T follicular helper cell (primary cell): ENCODE results near the gene UBL3.

Experiments
- DNase-seq: peaks from one replicate; pipeline ENCODE4 v3.0.0-alpha.2; 2020; ENCODE audit warnings: low read depth

UBL3 gene

DNA sequence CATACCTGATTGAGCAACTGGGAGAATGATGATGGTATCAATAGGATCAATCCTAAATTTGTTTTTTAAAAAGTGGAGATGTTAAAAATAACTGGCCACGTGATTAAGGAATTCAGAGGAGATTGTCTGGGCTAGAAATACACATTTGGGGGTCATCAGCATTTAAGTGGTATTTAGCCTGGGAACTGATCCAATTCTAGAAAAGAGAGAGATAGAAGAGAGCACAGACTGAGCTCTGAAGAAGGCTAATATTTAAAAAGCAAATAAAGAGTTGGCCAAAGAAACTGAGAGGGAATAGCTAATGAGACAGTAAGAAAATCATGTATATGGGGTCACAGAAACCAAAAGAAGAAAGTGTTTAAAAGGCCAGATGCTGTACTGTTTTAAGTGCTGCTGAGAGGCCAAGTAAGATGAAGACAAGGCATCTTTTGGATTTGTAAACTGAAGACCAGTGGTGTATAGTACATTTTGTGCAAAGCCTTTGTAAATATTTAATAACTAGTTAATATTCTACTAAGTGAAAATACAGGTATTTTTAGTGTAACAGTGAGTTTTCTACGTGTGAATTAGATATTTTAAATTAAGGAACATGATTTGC is 40.2 kb downstream of the UBL3 start:
- DNase-seq: no peak

DNA sequence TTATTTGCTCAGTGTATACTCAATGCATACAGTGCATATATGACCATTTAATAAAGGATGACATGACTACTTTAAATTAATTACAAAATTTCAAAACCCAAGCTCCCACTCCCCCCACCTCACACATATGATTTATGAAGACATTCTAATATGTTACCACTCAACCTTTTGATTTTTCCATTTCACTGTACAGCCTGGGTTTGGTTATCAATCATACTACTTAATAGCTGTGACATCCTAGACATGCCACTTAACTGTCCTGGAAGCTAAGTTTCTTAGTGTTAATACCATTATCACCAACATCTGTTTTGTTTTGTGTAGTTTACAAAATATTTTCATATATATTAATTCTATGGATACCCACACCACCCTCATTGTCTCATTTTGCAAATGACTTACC is 42.2 kb downstream of the UBL3 start:
- DNase-seq: no peak

DNA sequence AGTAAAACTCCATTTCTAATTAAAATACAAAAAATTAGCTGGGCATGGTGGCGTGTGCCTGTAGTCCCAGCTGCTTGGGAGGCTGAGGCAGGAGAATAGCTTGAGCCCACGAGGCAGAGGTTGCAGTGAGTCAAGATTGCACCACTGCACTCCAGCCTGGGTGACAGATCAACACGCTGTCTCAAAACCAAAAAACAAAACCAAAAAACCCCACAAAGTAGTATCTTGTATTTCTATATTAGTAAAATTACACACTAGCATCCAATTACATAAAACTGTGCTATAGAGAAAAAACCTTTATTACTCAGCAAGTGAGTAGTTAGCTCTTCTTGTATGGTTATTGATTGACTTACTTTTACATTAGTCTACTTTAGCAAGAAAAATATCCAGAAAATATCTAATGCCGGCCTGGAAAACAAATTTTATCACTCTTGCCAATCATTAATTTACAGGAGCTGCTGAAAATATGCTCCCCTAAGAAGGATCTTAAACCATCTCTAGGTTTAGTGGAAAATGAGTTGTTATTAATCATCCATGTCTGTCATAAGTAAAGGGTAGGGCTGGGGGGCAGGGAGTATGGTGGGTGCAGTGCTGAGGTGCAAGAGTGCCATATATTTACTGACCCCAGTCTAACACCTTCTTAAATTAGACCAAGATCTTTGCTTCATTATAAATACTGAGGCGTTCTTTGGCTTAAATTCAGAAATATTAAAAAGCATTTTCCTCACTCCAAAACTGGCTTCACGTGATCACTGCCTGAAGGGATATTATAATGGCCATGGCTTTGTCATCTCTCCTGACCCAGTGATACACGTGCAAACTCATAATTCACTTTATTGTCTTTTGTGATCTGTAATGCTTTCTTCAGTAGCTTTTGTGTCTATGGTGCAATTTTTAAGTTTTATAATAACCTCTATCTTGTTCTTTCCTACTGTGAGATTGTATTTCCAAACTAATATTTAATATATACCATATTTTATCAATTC is 44.1 kb downstream of the UBL3 start:
- no peak for DNase-seq

DNA sequence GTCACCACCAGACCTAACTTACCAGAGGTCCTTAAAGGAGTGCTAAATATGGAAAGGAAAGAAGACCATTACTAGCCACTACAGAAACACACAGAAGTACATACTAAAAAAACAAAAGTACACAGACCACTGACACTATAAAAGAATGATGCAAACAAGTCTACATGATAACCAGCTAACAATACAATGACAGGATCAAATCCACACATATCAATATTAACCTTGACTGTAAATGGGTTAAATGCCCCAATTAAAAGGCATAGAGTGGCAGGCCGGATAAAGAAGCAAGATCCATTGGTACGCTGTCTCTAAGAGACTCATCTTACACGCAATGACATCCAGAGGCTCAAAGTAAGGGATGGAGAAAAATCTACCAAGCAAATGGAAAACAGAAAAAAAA is 47.2 kb downstream of the UBL3 start:
- DNase-seq: no peak

DNA sequence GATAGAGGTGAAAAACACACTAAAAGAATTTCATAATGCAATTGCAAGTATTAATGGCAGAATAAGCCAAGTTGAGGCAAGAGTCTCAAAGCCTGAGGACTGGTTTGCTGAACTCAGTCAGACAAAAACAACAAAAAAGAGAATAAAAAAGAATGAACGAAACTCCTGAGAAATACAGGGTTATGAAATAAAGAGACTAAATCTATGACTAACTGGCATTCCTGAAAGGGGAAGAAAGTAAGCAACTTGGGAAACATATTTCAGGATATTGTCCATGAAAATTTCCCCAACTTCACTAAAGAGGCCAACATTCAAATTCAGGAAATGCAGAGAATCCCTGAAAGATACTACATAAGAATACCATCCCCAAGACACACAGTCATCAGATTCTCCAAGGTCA is 47.8 kb downstream of the UBL3 start:
- DNase-seq: no peak

DNA sequence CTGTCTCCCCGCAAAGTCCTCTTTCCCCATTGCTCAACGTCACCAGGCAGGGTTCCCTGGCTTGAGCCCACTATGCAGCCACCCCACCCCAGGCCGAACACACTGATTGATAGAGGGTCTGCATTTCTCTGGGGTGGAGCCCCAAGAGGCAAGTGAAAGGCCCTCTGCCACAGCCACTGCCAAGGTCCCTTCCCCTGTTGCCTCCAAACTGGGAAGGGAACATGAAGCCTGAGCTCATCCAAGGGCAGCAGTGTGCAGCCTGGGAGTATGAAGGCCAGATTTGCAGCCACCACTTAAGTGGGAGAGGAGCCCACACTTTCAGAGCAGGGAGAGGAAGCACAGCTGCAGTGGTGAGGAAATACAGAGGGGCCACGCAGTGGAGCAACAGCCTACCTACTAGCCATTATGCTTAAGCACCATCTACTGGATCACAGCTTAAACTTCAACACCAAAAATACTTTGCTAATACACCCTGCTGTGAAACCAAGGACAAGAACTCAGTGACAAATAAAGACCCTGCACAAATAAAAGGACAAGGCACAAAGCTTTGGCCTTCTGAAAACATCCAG is 48.6 kb downstream of the UBL3 start:
- DNase-seq: no peak

DNA sequence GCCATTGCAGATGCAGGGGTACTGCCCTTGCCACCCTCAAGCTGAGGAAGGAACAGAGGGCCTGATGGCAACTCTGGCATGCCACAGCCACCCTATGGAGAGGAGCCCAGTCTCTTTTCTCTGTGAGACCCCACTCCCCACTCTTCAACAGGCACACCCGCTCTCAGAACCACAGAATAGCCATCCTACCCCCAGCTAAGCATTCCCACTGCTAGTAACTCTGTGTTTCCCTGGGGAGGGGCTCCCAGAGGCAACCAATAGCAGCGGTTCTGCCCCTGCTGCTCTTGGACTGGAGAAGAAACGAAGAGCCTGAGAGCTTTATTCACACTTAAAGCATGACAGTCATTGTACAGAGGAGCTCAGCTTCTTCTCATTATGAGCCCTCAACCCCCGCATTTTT is 49.3 kb downstream of the UBL3 start:
- DNase-seq: no peak

DNA sequence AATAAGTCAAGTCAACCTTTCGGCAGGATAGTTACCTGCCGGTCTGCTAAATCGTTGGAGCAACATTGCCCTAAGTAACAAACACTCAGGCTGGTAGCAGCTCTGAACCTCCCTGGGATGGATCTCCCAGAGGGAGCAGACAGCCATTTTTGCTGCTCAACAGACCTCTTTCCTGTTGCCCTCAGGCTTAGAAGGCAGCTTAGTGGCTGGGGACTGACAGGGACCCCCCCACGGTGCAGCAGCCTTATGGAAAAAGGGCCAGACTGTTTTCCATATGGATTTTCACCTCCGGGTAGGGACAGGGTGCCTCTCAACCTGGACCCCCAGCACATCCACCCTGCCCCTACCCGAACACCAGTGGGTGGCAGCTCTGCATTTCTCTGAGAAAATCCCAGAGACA is 49.7 kb downstream of the UBL3 start:
- DNase-seq: no peak

DNA sequence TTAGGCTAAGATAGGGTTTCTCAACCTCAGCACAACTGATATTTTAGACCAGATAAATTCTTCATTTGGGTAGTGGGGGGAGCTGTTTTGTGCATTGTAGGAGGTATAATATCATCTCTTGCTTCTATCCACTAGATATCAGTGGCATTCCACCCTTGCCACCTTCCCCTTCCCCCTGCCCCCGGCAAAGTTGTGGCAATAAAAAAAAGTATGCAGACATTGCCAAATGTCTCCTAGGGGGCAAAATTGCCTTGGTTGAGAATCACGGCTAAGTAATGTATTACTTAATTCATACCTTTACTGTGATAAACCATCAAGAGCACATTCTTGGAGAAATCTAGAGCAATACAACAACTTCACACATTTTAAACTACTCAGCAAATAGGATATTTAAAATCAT is 51.4 kb downstream of the UBL3 start:
- DNase-seq: no peak

DNA sequence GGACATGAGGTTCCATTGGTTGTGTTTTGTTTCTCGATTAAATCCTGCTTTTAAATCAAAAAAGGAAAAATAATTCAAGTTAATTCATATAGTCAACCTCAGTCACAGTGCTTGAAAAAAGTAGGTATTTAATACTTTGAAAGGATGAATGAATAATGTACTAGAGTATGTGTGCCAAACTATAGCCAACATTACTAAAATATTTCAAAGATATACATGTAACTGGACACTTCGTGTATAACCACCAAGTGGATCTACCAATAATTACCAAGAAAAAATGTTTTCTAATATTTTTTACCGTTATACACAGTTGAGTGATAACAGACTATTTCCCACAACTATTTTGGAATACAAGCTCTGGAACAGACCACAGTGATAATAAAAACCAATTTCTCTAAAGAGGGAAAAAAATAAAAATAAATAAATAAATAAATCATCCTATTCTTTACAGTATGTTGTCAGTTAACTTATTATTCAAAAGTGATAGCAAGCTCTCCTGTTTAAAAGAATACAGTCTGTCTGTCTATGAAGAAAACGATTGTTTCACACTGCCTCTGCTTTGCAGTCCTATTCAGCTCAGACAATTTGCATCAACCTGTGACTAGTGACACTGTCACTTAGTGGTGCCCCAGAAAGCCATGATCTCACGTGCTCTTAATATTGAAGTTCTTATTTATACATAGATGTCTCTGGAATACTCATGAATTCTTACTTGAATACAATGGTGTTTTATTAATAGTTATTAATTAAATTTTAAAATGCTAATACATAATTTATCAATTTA is 58.2 kb downstream of the UBL3 start:
- DNase-seq: no peak

DNA sequence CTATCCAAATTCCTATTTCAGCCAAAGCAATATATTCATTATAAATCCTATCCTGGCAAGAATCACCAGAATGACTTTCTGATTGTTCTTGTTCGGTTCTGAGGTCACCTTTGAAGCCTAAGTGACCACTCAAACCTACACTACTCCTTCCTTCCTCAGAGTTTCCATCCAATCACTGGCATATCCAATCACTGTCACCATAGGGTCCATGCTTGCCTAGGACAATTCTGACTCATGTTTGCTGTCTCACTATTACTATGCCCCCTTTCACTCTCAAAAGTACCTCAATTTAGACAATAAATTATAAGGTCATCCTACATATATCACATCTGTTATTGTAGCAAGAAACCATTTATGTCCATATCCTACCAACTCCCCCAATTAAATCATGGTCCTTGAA is 58.9 kb downstream of the UBL3 start:
- no peak for DNase-seq

DNA sequence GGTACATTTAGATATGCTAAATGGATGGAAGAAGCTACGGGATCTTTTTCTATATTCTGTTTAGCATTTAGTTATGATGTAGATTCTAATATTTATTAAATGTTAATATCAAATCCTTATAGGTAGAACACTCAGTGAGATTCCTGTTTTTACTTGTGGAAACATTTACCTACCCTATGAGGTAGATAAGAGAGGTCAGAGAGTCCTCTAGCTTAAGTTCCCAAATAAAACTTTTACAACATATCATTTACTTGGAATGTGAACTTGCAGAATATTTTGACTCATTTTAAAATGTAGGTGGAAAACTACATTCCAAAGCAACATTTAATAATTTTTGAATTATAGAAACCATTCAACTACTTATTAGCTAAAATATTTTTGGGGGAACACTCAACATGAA is 63.7 kb downstream of the UBL3 start:
- no peak for DNase-seq

DNA sequence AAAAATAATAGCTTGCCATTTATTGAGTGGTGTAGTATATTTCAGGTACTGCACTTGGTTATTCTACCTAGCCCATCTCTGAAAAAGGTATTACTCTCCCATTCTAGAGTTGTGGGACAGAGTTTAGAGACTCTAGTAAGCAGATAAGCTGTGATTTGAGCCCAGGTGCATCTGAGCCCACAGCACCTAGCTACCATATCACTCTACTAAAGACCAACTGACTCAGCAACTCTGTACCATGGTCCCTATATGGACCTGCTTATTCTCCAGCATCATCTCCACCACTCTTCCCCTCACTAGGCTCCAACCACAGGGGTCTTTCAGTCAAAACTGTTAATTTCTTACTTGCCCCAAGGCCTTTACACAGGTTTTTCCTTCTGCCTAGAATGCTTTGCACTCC is 64.4 kb downstream of the UBL3 start:
- DNase-seq: no peak

DNA sequence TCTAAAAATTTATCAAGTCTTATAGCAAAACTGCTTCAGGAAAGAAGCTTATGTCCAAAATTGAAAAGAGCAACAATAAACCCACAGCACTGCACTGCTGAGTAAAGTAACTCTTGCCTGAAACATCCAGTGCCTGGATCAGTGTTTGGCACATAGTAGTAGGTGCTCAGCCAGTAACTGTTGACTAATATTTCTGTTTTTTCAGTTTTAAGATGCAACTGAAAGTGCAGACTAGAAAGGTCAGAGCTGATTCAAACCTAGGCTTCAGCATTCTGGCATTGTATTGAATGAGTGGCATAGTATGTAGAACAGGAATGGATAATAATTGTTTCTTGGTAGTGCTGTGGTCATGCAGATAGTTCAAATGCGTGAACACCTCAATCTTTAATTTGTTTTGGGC is 67.6 kb downstream of the UBL3 start:
- DNase-seq: no peak

DNA sequence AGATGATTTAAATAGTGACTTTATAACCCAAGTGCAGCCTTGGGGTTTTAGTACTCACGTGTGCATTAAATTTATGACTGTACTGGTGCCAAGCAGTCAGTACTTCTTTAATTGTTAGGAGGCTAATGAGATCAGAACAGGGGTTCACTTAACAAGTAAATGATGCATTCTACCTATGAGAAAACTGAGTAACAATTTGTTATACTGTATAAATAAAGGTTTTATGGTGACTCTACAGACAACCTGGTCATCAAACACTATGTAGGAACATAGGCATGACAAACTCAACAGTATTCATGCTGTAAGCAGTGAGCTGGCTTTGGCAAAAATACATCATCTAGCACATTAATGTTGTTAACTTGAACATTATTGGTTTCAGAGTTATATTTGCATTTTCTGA is 75.6 kb downstream of the UBL3 start:
- DNase-seq: no peak

DNA sequence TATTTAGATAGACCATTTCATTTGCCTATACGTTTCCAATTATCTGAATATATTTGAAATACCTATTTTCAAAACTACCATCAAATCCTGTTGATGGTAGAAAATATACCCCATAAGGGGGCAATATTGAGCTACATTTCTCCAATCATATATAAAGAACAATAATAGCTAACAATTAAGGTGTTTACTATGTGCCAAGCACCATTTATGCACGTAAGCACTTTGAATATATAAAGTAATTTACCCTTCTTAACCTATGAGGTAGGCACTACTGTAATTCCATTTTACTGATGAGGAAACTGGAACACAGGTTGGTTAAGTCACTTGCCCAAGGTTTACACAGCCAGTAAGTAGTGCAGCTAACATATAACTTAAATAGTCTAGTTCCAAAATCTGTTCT is 79.2 kb downstream of the UBL3 start:
- DNase-seq: no peak

DNA sequence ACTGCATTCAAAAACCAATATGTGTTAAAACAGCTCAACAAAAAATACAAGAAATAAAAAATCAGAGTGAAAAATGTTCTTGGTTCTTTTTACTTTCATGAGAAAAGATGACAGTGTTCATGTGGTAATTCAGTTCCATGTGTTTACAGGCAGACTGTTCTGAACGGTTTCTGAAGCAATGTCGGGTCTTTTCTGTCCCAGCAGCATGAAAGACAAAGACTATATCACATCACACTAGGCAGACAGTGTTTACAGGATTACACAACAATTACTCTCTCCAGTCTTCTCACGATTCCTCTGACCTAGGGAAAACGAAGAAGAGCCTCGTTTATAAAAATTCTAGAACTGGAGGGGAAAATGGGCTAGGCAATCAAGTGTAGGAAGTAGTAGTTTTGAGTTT is 83.4 kb downstream of the UBL3 start:
- no peak for DNase-seq

DNA sequence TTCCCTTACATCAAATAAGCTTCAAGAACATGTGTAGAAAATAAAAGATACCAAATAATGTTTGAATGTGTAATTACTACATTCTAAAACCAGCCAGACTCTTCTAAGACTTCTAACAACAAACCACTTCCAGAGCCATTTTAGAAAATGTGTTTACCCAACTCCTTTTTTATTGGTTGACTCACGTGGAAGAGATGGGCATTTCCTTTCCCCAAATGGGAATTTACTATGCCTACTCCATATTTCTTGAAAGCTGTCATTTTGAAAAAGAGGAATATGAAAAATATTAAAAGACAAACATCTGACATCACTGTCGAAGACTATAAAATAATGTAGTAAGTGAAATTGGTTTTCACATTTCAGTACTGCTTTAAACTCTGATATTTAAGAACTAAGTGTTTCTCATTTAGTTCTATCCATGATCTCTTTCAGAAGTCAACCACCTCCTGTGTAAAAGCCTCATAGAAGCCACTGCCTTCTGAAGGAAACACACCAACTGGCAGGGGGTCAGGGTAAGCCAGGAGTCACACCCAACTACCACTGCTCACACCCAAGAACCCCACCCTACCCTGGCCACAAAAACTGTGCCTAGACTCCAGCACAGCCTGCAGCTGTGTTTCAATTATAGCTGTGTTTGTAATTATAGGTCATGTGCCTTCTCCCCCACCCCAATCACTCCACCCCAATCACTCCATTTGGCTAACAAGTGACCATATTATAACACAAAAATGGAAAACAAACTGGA is 86.8 kb downstream of the UBL3 start:
- no peak for DNase-seq

DNA sequence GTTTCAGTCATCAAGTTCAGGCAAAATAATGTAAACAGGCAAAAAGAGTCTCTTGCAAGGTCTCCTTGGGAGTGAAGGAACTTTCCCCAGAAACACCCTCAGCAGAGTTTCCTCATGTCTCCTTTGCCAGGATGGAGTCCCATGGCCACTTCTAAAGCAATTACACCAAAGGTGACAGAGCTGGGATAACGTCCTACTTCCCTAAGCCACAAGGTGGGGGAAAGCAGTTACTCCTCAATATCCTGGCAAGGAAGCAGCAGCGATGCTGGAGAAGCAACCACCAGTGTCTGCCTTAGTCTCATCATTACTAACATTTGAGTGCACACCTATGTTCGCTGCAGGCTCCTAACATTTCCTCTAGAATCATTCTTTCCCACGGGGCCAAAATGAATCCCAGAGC is 88.6 kb downstream of the UBL3 start:
- no peak for DNase-seq

DNA sequence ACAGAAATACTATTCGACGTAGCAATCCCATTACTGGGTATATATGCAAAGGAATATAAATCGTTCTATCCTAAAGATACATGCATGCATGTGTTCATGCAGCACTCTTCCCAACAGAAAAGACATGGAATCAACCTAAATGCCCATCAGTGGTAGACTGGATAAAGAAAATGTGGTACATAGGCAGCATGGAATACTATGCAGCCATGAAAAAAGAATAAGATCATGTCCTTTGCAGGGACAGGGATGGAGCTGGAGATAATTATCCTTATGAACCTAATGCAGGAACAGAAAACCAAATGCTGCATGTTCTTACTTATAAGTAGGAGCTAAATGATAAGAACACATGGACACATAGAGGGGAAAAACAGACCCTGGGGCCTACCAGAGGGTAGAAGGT is 89.3 kb downstream of the UBL3 start:
- DNase-seq: no peak

DNA sequence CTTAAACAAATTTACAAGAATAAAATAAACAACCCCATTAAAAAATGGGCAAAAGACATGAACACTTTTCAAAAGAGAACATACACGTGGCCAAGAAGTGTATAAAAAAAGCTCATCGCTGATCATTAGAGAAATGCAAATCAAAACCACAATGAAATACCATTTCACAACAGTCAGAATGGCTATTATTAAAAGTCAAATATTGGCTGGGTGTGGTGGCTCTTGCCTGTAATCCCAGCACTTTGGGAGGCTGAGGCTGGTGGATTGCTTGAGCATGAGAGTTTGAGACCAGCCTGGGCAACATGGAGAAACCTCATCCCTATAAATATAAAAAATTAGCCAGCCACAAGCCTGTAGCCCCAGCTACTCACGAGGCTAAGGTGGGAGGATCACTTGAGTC is 89.9 kb downstream of the UBL3 start:
- no peak for DNase-seq
